ENCODE data around the gene OSBPL3.

DNA sequence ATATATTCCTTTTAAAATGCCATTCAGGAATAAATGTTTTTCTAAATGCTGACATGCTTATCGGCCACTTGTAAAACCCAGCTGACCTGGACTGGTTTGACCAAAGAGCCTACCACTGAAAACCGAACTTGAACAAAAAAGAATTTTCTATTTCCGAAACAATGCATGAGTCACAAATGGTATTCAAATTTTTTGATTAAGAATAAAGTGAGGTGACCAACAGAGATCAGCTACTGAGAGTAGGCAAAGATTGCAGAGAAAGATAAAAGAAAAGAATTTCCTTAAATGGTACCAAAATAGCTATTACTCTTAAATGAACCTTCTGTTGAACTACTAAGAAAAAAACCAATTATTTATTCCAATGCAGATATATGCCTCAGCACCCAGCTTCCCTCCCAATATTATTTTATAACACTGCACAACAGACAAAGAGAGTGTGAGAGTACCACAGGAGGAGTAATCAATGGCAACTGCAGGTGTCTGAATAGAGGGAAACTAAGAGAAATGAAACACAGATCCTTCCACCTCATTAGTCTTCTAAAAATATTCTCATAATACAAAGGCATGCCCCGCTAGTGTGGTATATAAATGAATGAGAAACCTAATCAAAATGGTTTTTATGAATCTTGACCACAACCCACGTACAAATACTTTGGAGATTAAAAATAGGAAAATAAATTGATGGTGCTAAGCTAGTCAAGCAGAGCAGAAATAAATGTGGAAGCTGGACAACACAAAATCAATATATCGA lies 20.1 kb downstream of the OSBPL3 start:
- TF ChIP-seq POLR2A (IDR thresholded peaks at IDR 0.05; ENCODE audit: low read depth, low read length): no peak
- TF ChIP-seq PAX5 (IDR thresholded peaks at IDR 0.05; ENCODE audit: insufficient read depth, low read length, severe bottlenecking): no peak
- no peak for TF ChIP-seq TAF1 (IDR thresholded peaks at IDR 0.05; ENCODE audit: low read depth, low read length)
- no peak for TF ChIP-seq POU2F2 (IDR thresholded peaks at IDR 0.05; ENCODE audit: low read depth, low read length)
